Measurements from ENCODE around the gene PNPLA7. TPM values are rescaled to one million over a fixed set of nuclear protein-coding genes. Genes with fewer than 3 reads are reported as not detected.

The PNPLA7 gene
- total and polyA plus RNA-seq, 2 of the 13 experiments (the other 11 are each of a cell fraction or from before 2014, with no cell fraction given): 0.42 to 1.5 TPM

DNA sequence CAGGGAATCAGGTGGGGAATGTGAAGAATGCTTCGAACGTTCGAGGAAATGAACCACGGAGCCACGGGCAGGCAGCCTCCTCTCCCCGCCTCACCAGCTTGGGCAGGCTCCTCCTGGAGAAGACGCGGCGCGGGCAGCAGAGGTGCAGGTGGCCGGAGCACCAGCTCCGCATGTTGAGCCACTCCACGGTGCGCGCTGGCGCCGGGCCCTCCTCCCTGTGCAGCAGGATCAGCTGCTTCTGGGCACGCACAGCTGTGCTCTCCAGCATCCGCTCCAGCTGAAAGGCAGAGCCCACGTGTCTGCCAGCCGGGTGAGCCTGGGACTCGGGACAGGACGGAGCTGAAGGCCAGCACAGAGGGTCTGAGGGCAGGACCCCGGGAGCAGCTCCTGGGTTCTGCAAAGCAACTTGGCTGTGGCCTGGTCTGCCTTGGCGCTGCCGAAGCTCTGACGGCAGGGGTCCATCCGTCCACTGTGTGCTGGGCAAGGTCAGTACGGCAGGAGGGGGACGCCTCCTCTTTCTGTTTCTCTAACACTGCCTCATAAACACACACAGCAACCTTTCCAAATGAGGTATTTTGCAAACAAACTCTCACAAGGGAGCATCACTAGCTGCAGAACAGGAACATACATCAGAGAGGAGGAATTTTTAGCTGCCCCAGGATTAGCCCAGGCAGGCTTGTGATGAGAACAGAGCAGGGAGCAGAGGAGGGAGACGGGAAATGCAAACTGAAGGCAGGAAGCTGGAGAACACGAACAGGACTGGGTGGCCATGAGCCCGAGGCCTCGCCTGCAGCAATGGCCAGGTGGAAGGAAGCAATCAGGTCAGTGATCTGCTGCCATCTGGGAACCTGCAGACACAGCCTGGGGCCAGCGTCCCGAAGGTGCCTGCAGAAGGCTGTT is 71.0 kb downstream of the PNPLA7 start:
- BruUV-seq (replicated peaks): no TSS peak
- Histone ChIP-seq H3K27ac (ENCODE audit: extremely low read length, insufficient read depth, low read length) (no peak overlapping the region), H3K27me3 (ENCODE audit: control insufficient read depth in 1 of 2, insufficient read depth in 2 of 2, low read length in 2 of 2) (peaks cover 5 to 23% of the 10 kb centered on the region in 2 experiments; a peak in 2 of 5 replicates), H3K4me1 (ENCODE audit: insufficient read depth, low read length) (peaks cover 41% of the 10 kb centered on the region), H4K20me1 (ENCODE audit: insufficient read depth, low read length) (no peaks in the 10 kb centered on the region), H2AFZ (ENCODE audit: low read length) (no peak overlapping the region), H3K4me3 (replicated peaks in 1 of 3; ENCODE audit: insufficient read depth in 1 of 3, low read depth in 2 of 3, low read length in 3 of 3) (peak overlapping the region in 1 of 3 experiments; percentile 9; a peak in 1 of 6 replicates), H3K9me3 (ENCODE audit: low read length) (peaks cover 14% of the 10 kb centered on the region), H3K9ac (ENCODE audit: insufficient read depth, low read depth, low read length) (no peak overlapping the region; the same call in 1 of the 2 replicates), H3K79me2 (ENCODE audit: insufficient read depth, low read length) (no peaks in the 10 kb centered on the region), H3K36me3 (replicated peaks in 1 of 2; ENCODE audit: control insufficient read depth in 1 of 2, insufficient read depth in 2 of 2, low read length in 2 of 2) (no peaks in the 10 kb centered on the region), H3K4me2 (ENCODE audit: low read depth, low read length) (peak overlapping the region; percentile 51)
- 24% methylated on average over 14 of the region's 36 CpGs for WGBS (ENCODE audit: low lambda C conversion rate)
- intact Hi-C loops (cut with micrococcal nuclease; ENCODE audit: unreplicated experiment): no loop called here
- DNase-seq (ENCODE audit: low spot score) (no peak), FAIRE-seq (no peak), ATAC-seq (peak; percentile 57)
- ChIA-PET POLR2A (no interaction called here), CTCF (ENCODE audit: low intra/inter-chr PET ratio, low total read pairs) (no interaction called here)
- in situ Hi-C loops (cut with HindIII; ENCODE audit: extremely low pct_ligation_motif_present, low pct_unique_long_range_greater_than_20kb): no loop called here
- TF ChIP-seq, protein P1, sequence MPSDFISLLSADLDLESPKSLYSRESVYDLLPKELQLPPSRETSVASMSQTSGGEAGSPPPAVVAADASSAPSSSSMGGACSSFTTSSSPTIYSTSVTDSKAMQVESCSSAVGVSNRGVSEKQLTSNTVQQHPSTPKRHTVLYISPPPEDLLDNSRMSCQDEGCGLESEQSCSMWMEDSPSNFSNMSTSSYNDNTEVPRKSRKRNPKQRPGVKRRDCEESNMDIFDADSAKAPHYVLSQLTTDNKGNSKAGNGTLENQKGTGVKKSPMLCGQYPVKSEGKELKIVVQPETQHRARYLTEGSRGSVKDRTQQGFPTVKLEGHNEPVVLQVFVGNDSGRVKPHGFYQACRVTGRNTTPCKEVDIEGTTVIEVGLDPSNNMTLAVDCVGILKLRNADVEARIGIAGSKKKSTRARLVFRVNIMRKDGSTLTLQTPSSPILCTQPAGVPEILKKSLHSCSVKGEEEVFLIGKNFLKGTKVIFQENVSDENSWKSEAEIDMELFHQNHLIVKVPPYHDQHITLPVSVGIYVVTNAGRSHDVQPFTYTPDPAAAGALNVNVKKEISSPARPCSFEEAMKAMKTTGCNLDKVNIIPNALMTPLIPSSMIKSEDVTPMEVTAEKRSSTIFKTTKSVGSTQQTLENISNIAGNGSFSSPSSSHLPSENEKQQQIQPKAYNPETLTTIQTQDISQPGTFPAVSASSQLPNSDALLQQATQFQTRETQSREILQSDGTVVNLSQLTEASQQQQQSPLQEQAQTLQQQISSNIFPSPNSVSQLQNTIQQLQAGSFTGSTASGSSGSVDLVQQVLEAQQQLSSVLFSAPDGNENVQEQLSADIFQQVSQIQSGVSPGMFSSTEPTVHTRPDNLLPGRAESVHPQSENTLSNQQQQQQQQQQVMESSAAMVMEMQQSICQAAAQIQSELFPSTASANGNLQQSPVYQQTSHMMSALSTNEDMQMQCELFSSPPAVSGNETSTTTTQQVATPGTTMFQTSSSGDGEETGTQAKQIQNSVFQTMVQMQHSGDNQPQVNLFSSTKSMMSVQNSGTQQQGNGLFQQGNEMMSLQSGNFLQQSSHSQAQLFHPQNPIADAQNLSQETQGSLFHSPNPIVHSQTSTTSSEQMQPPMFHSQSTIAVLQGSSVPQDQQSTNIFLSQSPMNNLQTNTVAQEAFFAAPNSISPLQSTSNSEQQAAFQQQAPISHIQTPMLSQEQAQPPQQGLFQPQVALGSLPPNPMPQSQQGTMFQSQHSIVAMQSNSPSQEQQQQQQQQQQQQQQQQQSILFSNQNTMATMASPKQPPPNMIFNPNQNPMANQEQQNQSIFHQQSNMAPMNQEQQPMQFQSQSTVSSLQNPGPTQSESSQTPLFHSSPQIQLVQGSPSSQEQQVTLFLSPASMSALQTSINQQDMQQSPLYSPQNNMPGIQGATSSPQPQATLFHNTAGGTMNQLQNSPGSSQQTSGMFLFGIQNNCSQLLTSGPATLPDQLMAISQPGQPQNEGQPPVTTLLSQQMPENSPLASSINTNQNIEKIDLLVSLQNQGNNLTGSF (CRISPR knock-in tag; IDR thresholded peaks at IDR 0.05): no peak
- TF ChIP-seq, protein P2, sequence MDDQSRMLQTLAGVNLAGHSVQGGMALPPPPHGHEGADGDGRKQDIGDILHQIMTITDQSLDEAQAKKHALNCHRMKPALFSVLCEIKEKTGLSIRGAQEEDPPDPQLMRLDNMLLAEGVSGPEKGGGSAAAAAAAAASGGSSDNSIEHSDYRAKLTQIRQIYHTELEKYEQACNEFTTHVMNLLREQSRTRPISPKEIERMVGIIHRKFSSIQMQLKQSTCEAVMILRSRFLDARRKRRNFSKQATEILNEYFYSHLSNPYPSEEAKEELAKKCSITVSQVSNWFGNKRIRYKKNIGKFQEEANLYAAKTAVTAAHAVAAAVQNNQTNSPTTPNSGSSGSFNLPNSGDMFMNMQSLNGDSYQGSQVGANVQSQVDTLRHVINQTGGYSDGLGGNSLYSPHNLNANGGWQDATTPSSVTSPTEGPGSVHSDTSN (CRISPR knock-in tag; IDR thresholded peaks at IDR 0.05; ENCODE audit: borderline replicate concordance): no peak
- no peak for TF ChIP-seq MIER3 (CRISPR knock-in tag; IDR thresholded peaks at IDR 0.05; ENCODE audit: borderline replicate concordance)
- no peak for TF ChIP-seq HDAC6 (IDR thresholded peaks at IDR 0.05; ENCODE audit: low read depth, low read length)
- TF ChIP-seq, protein P3, sequence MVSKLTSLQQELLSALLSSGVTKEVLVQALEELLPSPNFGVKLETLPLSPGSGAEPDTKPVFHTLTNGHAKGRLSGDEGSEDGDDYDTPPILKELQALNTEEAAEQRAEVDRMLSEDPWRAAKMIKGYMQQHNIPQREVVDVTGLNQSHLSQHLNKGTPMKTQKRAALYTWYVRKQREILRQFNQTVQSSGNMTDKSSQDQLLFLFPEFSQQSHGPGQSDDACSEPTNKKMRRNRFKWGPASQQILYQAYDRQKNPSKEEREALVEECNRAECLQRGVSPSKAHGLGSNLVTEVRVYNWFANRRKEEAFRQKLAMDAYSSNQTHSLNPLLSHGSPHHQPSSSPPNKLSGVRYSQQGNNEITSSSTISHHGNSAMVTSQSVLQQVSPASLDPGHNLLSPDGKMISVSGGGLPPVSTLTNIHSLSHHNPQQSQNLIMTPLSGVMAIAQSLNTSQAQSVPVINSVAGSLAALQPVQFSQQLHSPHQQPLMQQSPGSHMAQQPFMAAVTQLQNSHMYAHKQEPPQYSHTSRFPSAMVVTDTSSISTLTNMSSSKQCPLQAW (CRISPR knock-in tag; IDR thresholded peaks at IDR 0.05): no peak
- TF ChIP-seq ZNF501 (CRISPR knock-in tag; IDR thresholded peaks at IDR 0.05): no peak
- no peak for TF ChIP-seq SAFB2 (CRISPR knock-in tag; IDR thresholded peaks at IDR 0.05; ENCODE audit: borderline replicate concordance, low read depth)
- TF ChIP-seq ZNF761 (CRISPR knock-in tag; conservative IDR thresholded peaks at IDR 0.05): no peak
- TF ChIP-seq, protein P4, sequence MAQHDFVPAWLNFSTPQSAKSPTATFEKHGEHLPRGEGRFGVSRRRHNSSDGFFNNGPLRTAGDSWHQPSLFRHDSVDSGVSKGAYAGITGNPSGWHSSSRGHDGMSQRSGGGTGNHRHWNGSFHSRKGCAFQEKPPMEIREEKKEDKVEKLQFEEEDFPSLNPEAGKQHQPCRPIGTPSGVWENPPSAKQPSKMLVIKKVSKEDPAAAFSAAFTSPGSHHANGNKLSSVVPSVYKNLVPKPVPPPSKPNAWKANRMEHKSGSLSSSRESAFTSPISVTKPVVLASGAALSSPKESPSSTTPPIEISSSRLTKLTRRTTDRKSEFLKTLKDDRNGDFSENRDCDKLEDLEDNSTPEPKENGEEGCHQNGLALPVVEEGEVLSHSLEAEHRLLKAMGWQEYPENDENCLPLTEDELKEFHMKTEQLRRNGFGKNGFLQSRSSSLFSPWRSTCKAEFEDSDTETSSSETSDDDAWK (CRISPR knock-in tag; IDR thresholded peaks at IDR 0.05): no peak
- TF ChIP-seq CAMTA2 (CRISPR knock-in tag; IDR thresholded peaks at IDR 0.05; ENCODE audit: borderline replicate concordance): no peak
- TF ChIP-seq ZSCAN20 (CRISPR knock-in tag; IDR thresholded peaks at IDR 0.05; ENCODE audit: borderline replicate concordance): no peak

Measured in HepG2 (cell line).